Kidney (tissue), 14 donors: ENCODE measurements around the gene OR9Q1. TPM values are rescaled to one million over a fixed set of nuclear protein-coding genes. Genes with fewer than 3 reads are reported as not detected.

Experiments used
- DNase-seq, 5 donors: peaks; one replicate each; pipeline ENCODE4 v3.0.0-alpha.2; 2013 to 2020
- FAIRE-seq: peaks from 2 replicates; lab custom pipeline; 2012; peaks lifted over from hg19 to GRCh38; lab: Jason Lieb, UNC
- H3K27ac ChIP-seq, 2 donors: one replicate each; pipeline ENCODE4 v1.7.0; 2013; ENCODE audit warnings: low read depth in 2 of 2, low read length in 2 of 2, inconsistent platforms in 1 of 2
- H3K27me3 ChIP-seq: one replicate; pipeline ENCODE4 v1.7.1; 2013; ENCODE audit warnings: low read length, inconsistent platforms; ENCODE audit not compliant: control insufficient read depth, insufficient read depth
- H3K36me3 ChIP-seq, 3 donors: one replicate each; pipeline versions ENCODE4 v1.7.0 to v1.7.1; 2013; ENCODE audit warnings: low read length in 3 of 3, control low read depth in 1 of 3, inconsistent platforms in 1 of 3; ENCODE audit not compliant: insufficient read depth in 3 of 3, control insufficient read depth in 2 of 3
- H3K4me1 ChIP-seq, 3 donors: one replicate each; pipeline versions ENCODE4 v1.7.0 to v1.7.1; 2013; ENCODE audit warnings: low read length in 3 of 3, inconsistent platforms in 1 of 3, low read depth in 1 of 3; ENCODE audit not compliant: control insufficient read depth in 2 of 3, insufficient read depth in 2 of 3
- H3K4me3 ChIP-seq, 3 donors: one replicate each; pipeline versions ENCODE4 v1.7.0 to v1.8.1; 2013; ENCODE audit warnings: low read length in 3 of 3, control low read depth in 1 of 3, inconsistent platforms in 1 of 3
- H3K9ac ChIP-seq, 3 donors: one replicate each; pipeline versions ENCODE4 v1.7.0 to v1.7.1; 2013; ENCODE audit warnings: low read length in 3 of 3, control low read depth in 1 of 3, inconsistent platforms in 1 of 3
- H3K9me3 ChIP-seq, 3 donors: one replicate each; pipeline versions ENCODE4 v1.7.0 to v1.7.1; 2013; ENCODE audit warnings: low read length in 3 of 3, control low read depth in 1 of 3, inconsistent platforms in 1 of 3; ENCODE audit not compliant: control insufficient read depth in 2 of 3, insufficient read depth in 1 of 3
- intact Hi-C: fragments of 100-400 bp; cut with DNase I; formaldehyde crosslinking; loops from one replicate; pipeline ENCODE4 v1.11.1; 2022
- polyA plus RNA-seq: library from polyadenylated mRNA; stranded (reverse); fragments of 350-450 nt; fragmentation: Illumina TruSeq; extraction: RNeasy Lipid Tissue Mini Kit (QIAGEN cat#74804); gene quantifications from one replicate; pipeline ENCODE4 v1.2.3, GENCODE V29; 2014; ENCODE audit warnings: low read depth, low replicate concordance; ENCODE audit not compliant: insufficient read depth
- total RNA-seq: library from RNA; stranded (reverse); fragmentation: NEBNext Ultra II Directional; extraction: Animal tissue kit (Norgen Biotek cat#: 25700); gene quantifications from one replicate; pipeline ENCODE4 v1.2.1, GENCODE V29; 2021
- TF ChIP-seq, protein P1 (sequence below): IDR thresholded peaks from 3 replicates; pipeline ENCODE4 v1.5.1; 2012; ENCODE audit warnings: mild to moderate bottlenecking, moderate library complexity, borderline replicate concordance; ENCODE audit not compliant: insufficient read depth; ENCODE audit errors: extremely low read depth
- donor health status: control.
- donor health status: control.
- donor health status: control.
- donor health status: control.
- donor health status: control.
- donor health status: DM: yes; HTN: yes; CAD: no.
- donor health status: Normal renal cell carcinoma (clear cell type).

The OR9Q1 gene
- total and polyA plus RNA-seq, 2 donors from 2014 or later = not detected

- DNase-seq (peak in 3 of 5 donors; percentile 2 to 77 (median 22)), FAIRE-seq (no peak)
- intact Hi-C loops = no loop called here
- Histone ChIP-seq H3K9me3 (no peaks in the 10 kb centered on the region), H3K36me3 (no peaks in the 10 kb centered on the region), H3K27ac (peak overlapping the region; percentile 22 to 56), H3K9ac (no peak overlapping the region), H3K4me1 (peaks cover 0 to 16% (median 6%) of the 10 kb centered on the region in 3 donors), H3K27me3 (no peaks in the 10 kb centered on the region), H3K4me3 (no peak overlapping the region)
- TF ChIP-seq, protein P1, sequence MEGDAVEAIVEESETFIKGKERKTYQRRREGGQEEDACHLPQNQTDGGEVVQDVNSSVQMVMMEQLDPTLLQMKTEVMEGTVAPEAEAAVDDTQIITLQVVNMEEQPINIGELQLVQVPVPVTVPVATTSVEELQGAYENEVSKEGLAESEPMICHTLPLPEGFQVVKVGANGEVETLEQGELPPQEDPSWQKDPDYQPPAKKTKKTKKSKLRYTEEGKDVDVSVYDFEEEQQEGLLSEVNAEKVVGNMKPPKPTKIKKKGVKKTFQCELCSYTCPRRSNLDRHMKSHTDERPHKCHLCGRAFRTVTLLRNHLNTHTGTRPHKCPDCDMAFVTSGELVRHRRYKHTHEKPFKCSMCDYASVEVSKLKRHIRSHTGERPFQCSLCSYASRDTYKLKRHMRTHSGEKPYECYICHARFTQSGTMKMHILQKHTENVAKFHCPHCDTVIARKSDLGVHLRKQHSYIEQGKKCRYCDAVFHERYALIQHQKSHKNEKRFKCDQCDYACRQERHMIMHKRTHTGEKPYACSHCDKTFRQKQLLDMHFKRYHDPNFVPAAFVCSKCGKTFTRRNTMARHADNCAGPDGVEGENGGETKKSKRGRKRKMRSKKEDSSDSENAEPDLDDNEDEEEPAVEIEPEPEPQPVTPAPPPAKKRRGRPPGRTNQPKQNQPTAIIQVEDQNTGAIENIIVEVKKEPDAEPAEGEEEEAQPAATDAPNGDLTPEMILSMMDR = no peak
These were observed 34.8 kb downstream of the OR9Q1 start for GRCh38 chr11:58058276-58059006.

DNA sequence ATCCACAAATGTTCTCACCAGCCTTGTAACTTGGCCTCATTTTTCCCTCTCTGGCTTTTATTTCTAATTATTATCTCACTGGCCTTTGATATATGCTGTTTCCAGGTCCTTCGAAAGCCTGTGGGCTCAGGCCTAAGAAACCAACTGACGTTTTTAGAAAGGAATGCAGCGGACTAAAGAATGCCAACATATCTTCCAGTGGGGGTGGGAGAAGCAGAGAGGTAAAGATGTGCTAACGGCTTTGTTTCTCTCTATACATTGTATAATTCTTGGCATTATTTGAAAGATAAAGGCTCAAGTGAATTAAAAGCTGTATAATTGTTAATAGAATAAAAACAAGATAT, 35.3 kb downstream of the OR9Q1 start:
- H3K27ac ChIP-seq = peak overlapping the region in 1 of 2 donors; percentile 56
- DNase-seq (peak in 2 of 5 donors; percentile 27 to 47), FAIRE-seq (no peak)
- H3K9me3 ChIP-seq = no peaks in the 10 kb centered on the region
- H3K4me1 ChIP-seq = peaks cover 0 to 16% (median 6%) of the 10 kb centered on the region in 3 donors
- H3K27me3 ChIP-seq = no peaks in the 10 kb centered on the region
- H3K9ac ChIP-seq = no peak overlapping the region
- intact Hi-C loops = no loop called here
- TF ChIP-seq, protein P1 = no peak
- H3K36me3 ChIP-seq = no peaks in the 10 kb centered on the region
- no peak overlapping the region for H3K4me3 ChIP-seq

DNA sequence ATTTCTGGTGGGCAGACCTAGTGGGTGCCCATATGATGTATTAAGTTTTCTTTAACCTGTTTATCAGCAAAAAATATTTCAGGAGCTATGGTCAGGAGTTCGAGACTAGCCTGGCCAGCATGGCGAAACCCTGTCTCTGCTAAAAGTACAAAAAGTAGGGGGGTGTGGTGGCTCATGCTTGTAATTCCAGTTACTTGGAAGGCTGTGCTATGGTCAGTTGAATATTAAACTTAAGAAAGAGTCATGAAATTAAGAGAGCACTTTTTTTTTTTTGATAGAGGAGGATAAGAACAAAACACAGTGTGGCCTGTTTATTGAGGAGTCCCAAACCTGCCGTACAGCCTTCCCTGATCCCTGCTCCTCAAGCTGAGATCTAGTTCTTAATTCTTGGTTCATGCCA, 36.9 kb downstream of the OR9Q1 start:
- Histone ChIP-seq H3K27ac (peak overlapping the region; percentile 73 to 81), H3K4me1 (peaks cover 0 to 16% (median 6%) of the 10 kb centered on the region in 3 donors), H3K9me3 (no peaks in the 10 kb centered on the region), H3K4me3 (no peak overlapping the region), H3K36me3 (no peaks in the 10 kb centered on the region), H3K9ac (no peak overlapping the region), H3K27me3 (no peaks in the 10 kb centered on the region)
- intact Hi-C loops = no loop called here
- FAIRE-seq (no peak), DNase-seq (peak in 1 of 5 donors; percentile 3)
- TF ChIP-seq, protein P1 = no peak
